GM23338 (cell line): ENCODE measurements around the gene PEPD. TPM values are rescaled to one million over a fixed set of nuclear protein-coding genes. Genes with fewer than 3 reads are reported as not detected.

ENCODE experiments used
- ATAC-seq: fragments of 200-7000 bp; cut with Tn5 transposase; 3 replicates; pipeline ENCODE4 v1.9.1; 2020
- DNase-seq: peaks from one replicate; pipeline ENCODE4 v3.0.0-alpha.2; 2015; ENCODE audit warnings: low spot score
- H2AFZ ChIP-seq: fragments of 200-600 bp; sonication (generic); 2 replicates; pipeline ENCODE4 v1.8.0; 2016; ENCODE audit warnings: antibody characterized with exemption, mild to moderate bottlenecking, moderate library complexity
- H3F3A ChIP-seq: fragments of 200-600 bp; sonication (generic); replicated peaks from 2 replicates; pipeline ENCODE4 v1.8.0; 2017; ENCODE audit warnings: antibody characterized with exemption, mixed run types, low read depth
- H3K27ac ChIP-seq: fragments of 200-600 bp; sonication (generic); 2 replicates; pipeline ENCODE4 v1.6.1; 2016; ENCODE audit warnings: low read depth
- H3K27me3 ChIP-seq: fragments of 200-600 bp; sonication (generic); 2 replicates; pipeline ENCODE4 v1.8.0; 2016; ENCODE audit warnings: mild to moderate bottlenecking, mixed run types, moderate library complexity; ENCODE audit not compliant: insufficient read depth
- H3K36me3 ChIP-seq: fragments of 200-600 bp; sonication (generic); 2 replicates; pipeline ENCODE4 v1.8.0; 2016; ENCODE audit warnings: mild to moderate bottlenecking; ENCODE audit not compliant: insufficient read depth
- H3K4me1 ChIP-seq: fragments of 200-600 bp; sonication (generic); 2 replicates; pipeline ENCODE4 v1.8.0; 2016; ENCODE audit warnings: mild to moderate bottlenecking, moderate library complexity; ENCODE audit not compliant: insufficient read depth
- H3K4me2 ChIP-seq: fragments of 200-600 bp; sonication (generic); 2 replicates; pipeline ENCODE4 v1.7.1; 2017; ENCODE audit warnings: mixed run types
- H3K4me3 ChIP-seq: fragments of 200-600 bp; sonication (generic); 2 replicates; pipeline ENCODE4 v1.6.1; 2016; ENCODE audit warnings: mixed run types
- H3K79me2 ChIP-seq: fragments of 200-600 bp; sonication (generic); replicated peaks from 2 replicates; pipeline ENCODE4 v1.8.0; 2017; ENCODE audit warnings: mild to moderate bottlenecking; ENCODE audit not compliant: insufficient read depth
- H3K9me2 ChIP-seq: fragments of 200-600 bp; sonication (generic); 2 replicates; pipeline ENCODE4 v1.8.0; 2017; ENCODE audit not compliant: insufficient read depth
- H4K20me1 ChIP-seq: fragments of 200-600 bp; sonication (generic); replicated peaks from 2 replicates; pipeline ENCODE4 v1.8.0; 2017; ENCODE audit warnings: mild to moderate bottlenecking; ENCODE audit not compliant: insufficient read depth
- H3K27ac Mint-ChIP-seq: 2 replicates; pipeline ENCODE4 v1.8.0; 2020; ENCODE audit warnings: inconsistent platforms, mild to moderate bottlenecking, moderate library complexity, mixed read lengths
- H3K27me3 Mint-ChIP-seq: 3 replicates; pipeline ENCODE4 v1.8.0; 2022; ENCODE audit warnings: low read depth, mild to moderate bottlenecking, moderate library complexity, mixed read lengths, inconsistent platforms; ENCODE audit not compliant: insufficient read depth, poor library complexity
- H3K36me3 Mint-ChIP-seq: 3 replicates; pipeline ENCODE4 v1.8.0; 2021; ENCODE audit warnings: low read depth, mild to moderate bottlenecking, inconsistent platforms, moderate library complexity, mixed read lengths
- H3K4me1 Mint-ChIP-seq: 3 replicates; pipeline ENCODE4 v1.8.0; 2020; ENCODE audit warnings: mild to moderate bottlenecking, inconsistent platforms, mixed read lengths
- H3K4me3 Mint-ChIP-seq: 3 replicates; pipeline ENCODE4 v1.8.0; 2021; ENCODE audit warnings: moderate library complexity, mild to moderate bottlenecking, inconsistent platforms, mixed read lengths
- H3K9me3 Mint-ChIP-seq: 3 replicates; pipeline ENCODE4 v1.8.0; 2020; ENCODE audit warnings: moderate library complexity, mild to moderate bottlenecking, inconsistent platforms, mixed read lengths
- NANOG ChIP-seq: IDR thresholded peaks from 2 replicates; pipeline ENCODE4 v1.6.1; 2016; ENCODE audit warnings: antibody characterized with exemption, borderline replicate concordance
- ZNF114 ChIP-seq: fragments of 250-450 bp; sonication (Bioruptor Pico); IDR thresholded peaks from 2 replicates; pipeline ENCODE4 v1.5.0; 2020; ENCODE audit warnings: mild to moderate bottlenecking, moderate library complexity
- polyA plus RNA-seq: library from polyadenylated mRNA; unstranded; fragments of >200 nt; fragmentation: Nextera tagmentation; extraction: Ambion mirVana; gene quantifications from 2 replicates; pipeline ENCODE4 v1.2.1, GENCODE V29; 2016
- total RNA-seq: library from RNA; depleted of rRNA; stranded (reverse); fragments of >200 nt; shearing (Covaris generic); gene quantifications from 2 replicates; pipeline ENCODE4 v1.2.3, GENCODE V29; 2014
- TF ChIP-seq, protein P1 (sequence below): fragments of 250-450 bp; sonication (Bioruptor Pico); IDR thresholded peaks from 2 replicates; pipeline ENCODE4 v1.5.0; 2020; ENCODE audit warnings: mild to moderate bottlenecking, moderate library complexity

The PEPD gene
- total and polyA plus RNA-seq, 2 experiments from 2014 or later, result 81.7 to 89.2 TPM

DNA sequence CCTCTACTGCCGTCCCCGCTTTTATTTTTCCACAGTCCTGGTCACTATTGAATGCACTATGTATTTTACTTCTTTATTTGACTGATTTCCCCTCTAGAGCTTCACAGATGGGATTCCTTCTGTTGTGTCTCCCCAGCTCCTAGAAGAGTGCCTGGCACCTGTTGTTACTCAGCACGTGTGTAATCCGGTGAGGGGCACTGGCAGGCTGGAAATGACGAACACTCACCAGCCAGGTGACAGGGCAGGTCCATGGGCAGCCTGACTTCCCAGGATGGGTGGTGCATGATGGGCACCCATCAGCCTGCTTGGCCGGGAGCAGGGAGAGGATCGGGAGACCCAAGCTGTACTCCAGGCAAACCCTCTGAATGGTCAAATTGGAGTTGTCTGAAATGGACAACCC, 80.9 kb downstream of the PEPD start (continued):
- TF ChIP-seq, protein P1, sequence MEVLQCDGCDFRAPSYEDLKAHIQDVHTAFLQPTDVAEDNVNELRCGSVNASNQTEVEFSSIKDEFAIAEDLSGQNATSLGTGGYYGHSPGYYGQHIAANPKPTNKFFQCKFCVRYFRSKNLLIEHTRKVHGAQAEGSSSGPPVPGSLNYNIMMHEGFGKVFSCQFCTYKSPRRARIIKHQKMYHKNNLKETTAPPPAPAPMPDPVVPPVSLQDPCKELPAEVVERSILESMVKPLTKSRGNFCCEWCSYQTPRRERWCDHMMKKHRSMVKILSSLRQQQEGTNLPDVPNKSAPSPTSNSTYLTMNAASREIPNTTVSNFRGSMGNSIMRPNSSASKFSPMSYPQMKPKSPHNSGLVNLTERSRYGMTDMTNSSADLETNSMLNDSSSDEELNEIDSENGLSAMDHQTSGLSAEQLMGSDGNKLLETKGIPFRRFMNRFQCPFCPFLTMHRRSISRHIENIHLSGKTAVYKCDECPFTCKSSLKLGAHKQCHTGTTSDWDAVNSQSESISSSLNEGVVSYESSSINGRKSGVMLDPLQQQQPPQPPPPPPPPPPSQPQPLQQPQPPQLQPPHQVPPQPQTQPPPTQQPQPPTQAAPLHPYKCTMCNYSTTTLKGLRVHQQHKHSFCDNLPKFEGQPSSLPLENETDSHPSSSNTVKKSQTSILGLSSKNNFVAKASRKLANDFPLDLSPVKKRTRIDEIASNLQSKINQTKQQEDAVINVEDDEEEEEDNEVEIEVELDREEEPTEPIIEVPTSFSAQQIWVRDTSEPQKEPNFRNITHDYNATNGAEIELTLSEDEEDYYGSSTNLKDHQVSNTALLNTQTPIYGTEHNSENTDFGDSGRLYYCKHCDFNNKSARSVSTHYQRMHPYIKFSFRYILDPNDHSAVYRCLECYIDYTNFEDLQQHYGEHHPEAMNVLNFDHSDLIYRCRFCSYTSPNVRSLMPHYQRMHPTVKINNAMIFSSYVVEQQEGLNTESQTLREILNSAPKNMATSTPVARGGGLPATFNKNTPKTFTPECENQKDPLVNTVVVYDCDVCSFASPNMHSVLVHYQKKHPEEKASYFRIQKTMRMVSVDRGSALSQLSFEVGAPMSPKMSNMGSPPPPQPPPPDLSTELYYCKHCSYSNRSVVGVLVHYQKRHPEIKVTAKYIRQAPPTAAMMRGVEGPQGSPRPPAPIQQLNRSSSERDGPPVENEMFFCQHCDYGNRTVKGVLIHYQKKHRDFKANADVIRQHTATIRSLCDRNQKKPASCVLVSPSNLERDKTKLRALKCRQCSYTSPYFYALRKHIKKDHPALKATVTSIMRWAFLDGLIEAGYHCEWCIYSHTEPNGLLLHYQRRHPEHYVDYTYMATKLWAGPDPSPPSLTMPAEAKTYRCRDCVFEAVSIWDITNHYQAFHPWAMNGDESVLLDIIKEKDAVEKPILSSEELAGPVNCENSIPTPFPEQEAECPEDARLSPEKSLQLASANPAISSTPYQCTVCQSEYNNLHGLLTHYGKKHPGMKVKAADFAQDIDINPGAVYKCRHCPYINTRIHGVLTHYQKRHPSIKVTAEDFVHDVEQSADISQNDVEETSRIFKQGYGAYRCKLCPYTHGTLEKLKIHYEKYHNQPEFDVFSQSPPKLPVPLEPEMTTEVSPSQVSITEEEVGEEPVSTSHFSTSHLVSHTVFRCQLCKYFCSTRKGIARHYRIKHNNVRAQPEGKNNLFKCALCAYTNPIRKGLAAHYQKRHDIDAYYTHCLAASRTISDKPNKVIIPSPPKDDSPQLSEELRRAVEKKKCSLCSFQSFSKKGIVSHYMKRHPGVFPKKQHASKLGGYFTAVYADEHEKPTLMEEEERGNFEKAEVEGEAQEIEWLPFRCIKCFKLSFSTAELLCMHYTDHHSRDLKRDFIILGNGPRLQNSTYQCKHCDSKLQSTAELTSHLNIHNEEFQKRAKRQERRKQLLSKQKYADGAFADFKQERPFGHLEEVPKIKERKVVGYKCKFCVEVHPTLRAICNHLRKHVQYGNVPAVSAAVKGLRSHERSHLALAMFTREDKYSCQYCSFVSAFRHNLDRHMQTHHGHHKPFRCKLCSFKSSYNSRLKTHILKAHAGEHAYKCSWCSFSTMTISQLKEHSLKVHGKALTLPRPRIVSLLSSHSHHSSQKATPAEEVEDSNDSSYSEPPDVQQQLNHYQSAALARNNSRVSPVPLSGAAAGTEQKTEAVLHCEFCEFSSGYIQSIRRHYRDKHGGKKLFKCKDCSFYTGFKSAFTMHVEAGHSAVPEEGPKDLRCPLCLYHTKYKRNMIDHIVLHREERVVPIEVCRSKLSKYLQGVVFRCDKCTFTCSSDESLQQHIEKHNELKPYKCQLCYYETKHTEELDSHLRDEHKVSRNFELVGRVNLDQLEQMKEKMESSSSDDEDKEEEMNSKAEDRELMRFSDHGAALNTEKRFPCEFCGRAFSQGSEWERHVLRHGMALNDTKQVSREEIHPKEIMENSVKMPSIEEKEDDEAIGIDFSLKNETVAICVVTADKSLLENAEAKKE (CRISPR knock-in tag), result no peak

DNA sequence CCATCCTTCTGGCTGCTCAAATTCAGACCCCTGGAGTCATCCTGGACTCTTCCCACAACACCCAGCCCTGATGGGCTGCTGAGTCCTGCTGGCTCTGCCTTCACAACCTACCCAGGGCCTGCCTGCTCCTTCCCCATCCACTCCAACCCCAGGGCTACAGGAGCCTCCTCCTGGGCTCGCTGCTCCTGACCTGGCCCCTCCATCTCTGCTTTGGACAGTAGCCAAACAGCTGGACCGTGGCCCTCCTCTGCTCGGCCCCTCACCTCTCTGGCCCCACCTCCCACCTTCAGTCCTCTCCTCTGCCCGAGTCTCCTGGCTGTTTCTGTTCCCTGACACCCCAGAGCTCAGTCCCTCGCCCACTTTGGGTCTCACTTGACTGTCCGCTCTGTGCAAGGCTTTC, 81.3 kb downstream of the PEPD start:
- Mint-ChIP-seq H3K9me3 (no peaks in the 10 kb centered on the region), H3K27ac (no peak overlapping the region), H3K27me3 (peaks cover 8% of the 10 kb centered on the region), H3K4me3 (no peak overlapping the region), H3K4me1 (no peaks in the 10 kb centered on the region), H3K36me3 (no peaks in the 10 kb centered on the region; the same call in 2 of the 3 replicates)
- no peak overlapping the region for H3K4me3 ChIP-seq
- H3K27ac ChIP-seq, result no peak overlapping the region
- H3F3A ChIP-seq, result no peaks in the 10 kb centered on the region
- H3K4me1 ChIP-seq, result no peaks in the 10 kb centered on the region
- no peak for TF ChIP-seq ZNF114 (CRISPR knock-in tag)
- TF ChIP-seq NANOG, result no peak
- no peaks in the 10 kb centered on the region for H3K79me2 ChIP-seq
- H3K4me2 ChIP-seq, result no peak overlapping the region
- no peak overlapping the region for H2AFZ ChIP-seq
- H3K36me3 ChIP-seq, result no peaks in the 10 kb centered on the region
- H4K20me1 ChIP-seq, result no peaks in the 10 kb centered on the region; the same call in 1 of the 2 replicates
- no peaks in the 10 kb centered on the region for H3K27me3 ChIP-seq
- ATAC-seq, result no peak
- no peak for DNase-seq
- no peaks in the 10 kb centered on the region for H3K9me2 ChIP-seq
